MM.1S (cell line): ENCODE measurements around the gene AGAP3.

Experiments used
- EZH2phosphoT487 ChIP-seq: fragments of 300-600 bp; sonication (generic); IDR thresholded peaks from 2 replicates; pipeline ENCODE4 v1.6.1; 2018; ENCODE audit warnings: antibody characterized with exemption, low read length
- TF ChIP-seq, protein P1 (sequence below): fragments of 300-600 bp; sonication (generic); IDR thresholded peaks from 2 replicates; pipeline ENCODE4 v1.5.1; 2016; ENCODE audit warnings: antibody characterized with exemption, low read length, mixed read lengths

- no peak for TF ChIP-seq EZH2phosphoT487
- TF ChIP-seq, protein P1, sequence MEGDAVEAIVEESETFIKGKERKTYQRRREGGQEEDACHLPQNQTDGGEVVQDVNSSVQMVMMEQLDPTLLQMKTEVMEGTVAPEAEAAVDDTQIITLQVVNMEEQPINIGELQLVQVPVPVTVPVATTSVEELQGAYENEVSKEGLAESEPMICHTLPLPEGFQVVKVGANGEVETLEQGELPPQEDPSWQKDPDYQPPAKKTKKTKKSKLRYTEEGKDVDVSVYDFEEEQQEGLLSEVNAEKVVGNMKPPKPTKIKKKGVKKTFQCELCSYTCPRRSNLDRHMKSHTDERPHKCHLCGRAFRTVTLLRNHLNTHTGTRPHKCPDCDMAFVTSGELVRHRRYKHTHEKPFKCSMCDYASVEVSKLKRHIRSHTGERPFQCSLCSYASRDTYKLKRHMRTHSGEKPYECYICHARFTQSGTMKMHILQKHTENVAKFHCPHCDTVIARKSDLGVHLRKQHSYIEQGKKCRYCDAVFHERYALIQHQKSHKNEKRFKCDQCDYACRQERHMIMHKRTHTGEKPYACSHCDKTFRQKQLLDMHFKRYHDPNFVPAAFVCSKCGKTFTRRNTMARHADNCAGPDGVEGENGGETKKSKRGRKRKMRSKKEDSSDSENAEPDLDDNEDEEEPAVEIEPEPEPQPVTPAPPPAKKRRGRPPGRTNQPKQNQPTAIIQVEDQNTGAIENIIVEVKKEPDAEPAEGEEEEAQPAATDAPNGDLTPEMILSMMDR: no peak
Measured at GRCh38 chr7:151117565-151117964, 31.3 kb downstream of the AGAP3 start.
